ENCODE data around the gene TRIM23.

TRIM23 gene

DNA sequence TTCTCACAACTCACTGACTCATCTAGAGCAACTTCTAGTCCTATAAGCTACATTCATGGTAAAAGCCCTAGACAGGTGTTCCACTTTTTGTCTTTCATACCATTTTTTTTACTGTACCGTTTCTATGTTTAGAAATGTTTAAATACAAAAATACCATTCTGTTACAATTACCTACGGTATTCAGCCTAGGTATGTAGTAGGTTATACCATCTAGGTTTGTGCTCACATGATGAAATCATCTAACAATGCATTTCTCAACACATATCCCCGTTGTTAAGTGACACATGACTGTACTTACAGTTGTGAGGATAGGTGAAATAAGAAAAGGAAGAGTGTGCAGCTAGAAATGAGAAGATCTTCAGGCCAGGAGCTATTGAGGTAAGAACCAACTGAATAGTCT, 67.4 kb downstream of the TRIM23 start:
- Histone ChIP-seq H3K27me3 (ENCODE audit: control insufficient read depth in 3 of 3, insufficient read depth in 3 of 3, low read depth in 1 of 3, low read length in 3 of 3) (no peaks in the 10 kb centered on the region), H3K9ac (ENCODE audit: low read depth, low read length, poor library complexity) (no peak overlapping the region), H3K36me3 (replicated peaks in 1 of 2; ENCODE audit: control insufficient read depth in 2 of 2, insufficient read depth in 2 of 2, low read length in 2 of 2) (peaks cover 8 to 96% of the 10 kb centered on the region in 2 donors), H3K4me2 (ENCODE audit: insufficient read depth, low read length, poor library complexity, severe bottlenecking) (no peak overlapping the region), H2BK120ac (ENCODE audit: low read depth, low read length) (no peak overlapping the region), H3K27ac (replicated peaks; ENCODE audit: low read length) (no peak overlapping the region), H3K4me3 (ENCODE audit: low read length in 2 of 2) (no peak overlapping the region), H2AFZ (ENCODE audit: low read length) (no peak overlapping the region), H3K14ac (ENCODE audit: low read length) (no peak overlapping the region), H3K4ac (ENCODE audit: low read length) (no peak overlapping the region), H3K4me1 (ENCODE audit: control insufficient read depth in 2 of 2, insufficient read depth in 1 of 2, low read depth in 1 of 2, low read length in 2 of 2) (peaks cover 0 to 4% of the 10 kb centered on the region in 2 donors), H2BK5ac (ENCODE audit: low read length) (no peak overlapping the region), H2BK12ac (ENCODE audit: low read length) (no peak overlapping the region), H3K23ac (ENCODE audit: low read depth, low read length, poor library complexity) (no peak overlapping the region), H4K91ac (ENCODE audit: low read depth, low read length, poor library complexity) (no peak overlapping the region), H4K8ac (ENCODE audit: low read depth, low read length) (no peak overlapping the region), H2BK15ac (ENCODE audit: low read length) (no peak overlapping the region), H3K18ac (ENCODE audit: low read length) (no peak overlapping the region), H2AK5ac (ENCODE audit: low read depth, low read length) (no peak overlapping the region), H3K79me1 (ENCODE audit: low read depth, low read length) (no peaks in the 10 kb centered on the region), H3K9me3 (replicated peaks in 1 of 2; ENCODE audit: control insufficient read depth in 2 of 2, insufficient read depth in 1 of 2, low read depth in 1 of 2, low read length in 2 of 2) (no peaks in the 10 kb centered on the region)
- DNase-seq (ENCODE audit: low spot score) = no peak
- WGBS, 2 donors (ENCODE audit: extremely low coverage in 2 of 2, insufficient read length in 2 of 2, insufficient replicate concordance in 1 of 2) = no CpG with 5 or more reads among the region's 3 CpGs

DNA sequence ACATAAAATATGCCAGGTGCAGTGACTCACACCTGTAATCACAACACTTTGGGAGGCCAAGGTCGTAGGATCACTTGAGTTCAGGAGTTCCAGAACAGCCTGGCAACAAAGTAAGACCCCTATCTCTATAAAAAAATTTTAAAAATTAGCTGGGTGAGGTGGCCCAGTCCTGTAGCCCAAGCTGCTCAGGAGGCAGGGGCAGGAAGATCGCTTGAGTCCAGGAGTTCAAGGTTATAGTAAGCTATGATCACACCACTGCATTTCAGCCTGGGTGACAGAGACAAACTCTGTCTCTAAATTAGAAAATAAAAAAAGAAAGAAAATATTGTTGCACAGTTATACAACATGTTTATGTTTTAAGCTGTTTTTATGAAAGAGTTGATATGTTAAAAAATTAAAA, 68.0 kb downstream of the TRIM23 start:
- H3K79me1 ChIP-seq (ENCODE audit: low read depth, low read length) = no peaks in the 10 kb centered on the region
- H3K4me2 ChIP-seq (ENCODE audit: insufficient read depth, low read length, poor library complexity, severe bottlenecking) = no peak overlapping the region
- H3K36me3 ChIP-seq (replicated peaks in 1 of 2; ENCODE audit: control insufficient read depth in 2 of 2, insufficient read depth in 2 of 2, low read length in 2 of 2) = peaks cover 8 to 96% of the 10 kb centered on the region in 2 donors
- H2BK120ac ChIP-seq (ENCODE audit: low read depth, low read length) = no peak overlapping the region
- H4K91ac ChIP-seq (ENCODE audit: low read depth, low read length, poor library complexity) = no peak overlapping the region
- no peaks in the 10 kb centered on the region for H3K9me3 ChIP-seq (replicated peaks in 1 of 2; ENCODE audit: control insufficient read depth in 2 of 2, insufficient read depth in 1 of 2, low read depth in 1 of 2, low read length in 2 of 2)
- H3K27me3 ChIP-seq (ENCODE audit: control insufficient read depth in 3 of 3, insufficient read depth in 3 of 3, low read depth in 1 of 3, low read length in 3 of 3) = no peaks in the 10 kb centered on the region
- H2BK15ac ChIP-seq (ENCODE audit: low read length) = no peak overlapping the region
- WGBS, 2 donors (ENCODE audit: extremely low coverage in 2 of 2, insufficient read length in 2 of 2, insufficient replicate concordance in 1 of 2) = no CpG with 5 or more reads among the region's 2 CpGs
- no peak overlapping the region for H3K9ac ChIP-seq (ENCODE audit: low read depth, low read length, poor library complexity)
- no peak overlapping the region for H3K4ac ChIP-seq (ENCODE audit: low read length)
- H4K8ac ChIP-seq (ENCODE audit: low read depth, low read length) = no peak overlapping the region
- no peak overlapping the region for H3K4me3 ChIP-seq (ENCODE audit: low read length in 2 of 2)
- no peak overlapping the region for H3K23ac ChIP-seq (ENCODE audit: low read depth, low read length, poor library complexity)
- no peak overlapping the region for H3K14ac ChIP-seq (ENCODE audit: low read length)
- H3K27ac ChIP-seq (replicated peaks; ENCODE audit: low read length) = no peak overlapping the region
- H3K18ac ChIP-seq (ENCODE audit: low read length) = no peak overlapping the region
- H2AFZ ChIP-seq (ENCODE audit: low read length) = no peak overlapping the region
- H3K4me1 ChIP-seq (ENCODE audit: control insufficient read depth in 2 of 2, insufficient read depth in 1 of 2, low read depth in 1 of 2, low read length in 2 of 2) = no peaks in the 10 kb centered on the region
- no peak overlapping the region for H2AK5ac ChIP-seq (ENCODE audit: low read depth, low read length)
- H2BK12ac ChIP-seq (ENCODE audit: low read length) = no peak overlapping the region
- H2BK5ac ChIP-seq (ENCODE audit: low read length) = no peak overlapping the region
- no peak for DNase-seq (ENCODE audit: low spot score)

DNA sequence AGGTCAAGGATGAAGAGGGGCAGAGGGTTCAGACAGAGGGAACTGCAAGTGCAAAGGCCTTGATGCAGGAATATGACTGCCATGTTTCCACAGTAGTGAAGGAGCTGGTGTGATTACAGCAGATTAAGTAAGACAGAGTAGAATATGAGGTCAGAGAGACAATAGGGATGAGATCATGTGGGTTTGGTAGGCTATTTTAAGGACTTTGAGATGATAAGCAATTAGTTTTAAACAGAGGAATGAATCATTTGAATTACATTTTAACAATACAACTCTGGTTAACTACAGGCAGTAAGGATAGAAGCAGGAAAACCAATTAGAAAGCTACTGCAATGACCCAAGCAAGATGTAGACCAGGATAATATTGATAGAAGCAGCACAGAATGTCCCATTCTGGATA, 68.8 kb downstream of the TRIM23 start:
- peaks cover 13 to 96% of the 10 kb centered on the region in 2 donors for H3K36me3 ChIP-seq (replicated peaks in 1 of 2; ENCODE audit: control insufficient read depth in 2 of 2, insufficient read depth in 2 of 2, low read length in 2 of 2)
- H4K8ac ChIP-seq (ENCODE audit: low read depth, low read length) = no peak overlapping the region
- H2BK12ac ChIP-seq (ENCODE audit: low read length) = no peak overlapping the region
- H3K23ac ChIP-seq (ENCODE audit: low read depth, low read length, poor library complexity) = no peak overlapping the region
- no peak overlapping the region for H2BK120ac ChIP-seq (ENCODE audit: low read depth, low read length)
- H3K27ac ChIP-seq (replicated peaks; ENCODE audit: low read length) = no peak overlapping the region
- H3K14ac ChIP-seq (ENCODE audit: low read length) = no peak overlapping the region
- no peak overlapping the region for H3K18ac ChIP-seq (ENCODE audit: low read length)
- no peak overlapping the region for H3K9ac ChIP-seq (ENCODE audit: low read depth, low read length, poor library complexity)
- no peaks in the 10 kb centered on the region for H3K27me3 ChIP-seq (ENCODE audit: control insufficient read depth in 3 of 3, insufficient read depth in 3 of 3, low read depth in 1 of 3, low read length in 3 of 3)
- no peak overlapping the region for H2BK5ac ChIP-seq (ENCODE audit: low read length)
- no peak for DNase-seq (ENCODE audit: low spot score)
- no peaks in the 10 kb centered on the region for H3K9me3 ChIP-seq (replicated peaks in 1 of 2; ENCODE audit: control insufficient read depth in 2 of 2, insufficient read depth in 1 of 2, low read depth in 1 of 2, low read length in 2 of 2)
- H3K4me3 ChIP-seq (ENCODE audit: low read length in 2 of 2) = no peak overlapping the region
- no peaks in the 10 kb centered on the region for H3K79me1 ChIP-seq (ENCODE audit: low read depth, low read length)
- no peak overlapping the region for H3K4ac ChIP-seq (ENCODE audit: low read length)
- H4K91ac ChIP-seq (ENCODE audit: low read depth, low read length, poor library complexity) = no peak overlapping the region
- no peak overlapping the region for H2AK5ac ChIP-seq (ENCODE audit: low read depth, low read length)
- H2AFZ ChIP-seq (ENCODE audit: low read length) = no peak overlapping the region
- no peak overlapping the region for H2BK15ac ChIP-seq (ENCODE audit: low read length)
- no peaks in the 10 kb centered on the region for H3K4me1 ChIP-seq (ENCODE audit: control insufficient read depth in 2 of 2, insufficient read depth in 1 of 2, low read depth in 1 of 2, low read length in 2 of 2)
- no peak overlapping the region for H3K4me2 ChIP-seq (ENCODE audit: insufficient read depth, low read length, poor library complexity, severe bottlenecking)

DNA sequence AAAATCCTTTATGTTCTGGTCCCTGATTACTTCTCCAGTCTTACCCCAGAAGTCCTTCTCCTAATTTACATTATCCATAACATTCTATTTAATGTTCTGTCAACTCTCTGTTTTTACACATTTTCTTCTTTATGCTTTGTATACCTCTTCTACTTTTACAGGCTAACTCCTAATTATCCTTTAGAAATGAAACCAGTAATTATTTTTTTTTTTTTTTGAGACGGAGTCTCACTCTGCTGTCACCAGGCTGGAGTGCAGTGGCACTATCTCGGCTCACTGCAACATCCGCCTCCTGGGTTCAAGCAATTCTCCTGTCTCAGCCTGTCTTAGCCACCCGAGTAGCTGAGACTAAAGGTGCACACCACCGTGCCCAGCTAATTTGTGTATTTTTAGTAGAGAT, 70.2 kb downstream of the TRIM23 start:
- H2AFZ ChIP-seq (ENCODE audit: low read length) = no peak overlapping the region
- H2BK15ac ChIP-seq (ENCODE audit: low read length) = no peak overlapping the region
- no peak overlapping the region for H2BK12ac ChIP-seq (ENCODE audit: low read length)
- no peak overlapping the region for H3K18ac ChIP-seq (ENCODE audit: low read length)
- H4K91ac ChIP-seq (ENCODE audit: low read depth, low read length, poor library complexity) = no peak overlapping the region
- H3K79me1 ChIP-seq (ENCODE audit: low read depth, low read length) = no peaks in the 10 kb centered on the region
- H3K27me3 ChIP-seq (ENCODE audit: control insufficient read depth in 3 of 3, insufficient read depth in 3 of 3, low read depth in 1 of 3, low read length in 3 of 3) = no peaks in the 10 kb centered on the region
- H2BK120ac ChIP-seq (ENCODE audit: low read depth, low read length) = no peak overlapping the region
- H3K14ac ChIP-seq (ENCODE audit: low read length) = no peak overlapping the region
- no peak overlapping the region for H3K23ac ChIP-seq (ENCODE audit: low read depth, low read length, poor library complexity)
- no peak for DNase-seq (ENCODE audit: low spot score)
- H3K9me3 ChIP-seq (replicated peaks in 1 of 2; ENCODE audit: control insufficient read depth in 2 of 2, insufficient read depth in 1 of 2, low read depth in 1 of 2, low read length in 2 of 2) = no peaks in the 10 kb centered on the region
- no peak overlapping the region for H3K4me3 ChIP-seq (ENCODE audit: low read length in 2 of 2)
- H4K8ac ChIP-seq (ENCODE audit: low read depth, low read length) = no peak overlapping the region
- no peak overlapping the region for H2AK5ac ChIP-seq (ENCODE audit: low read depth, low read length)
- no peak overlapping the region for H3K4ac ChIP-seq (ENCODE audit: low read length)
- WGBS, 2 donors (ENCODE audit: extremely low coverage in 2 of 2, insufficient read length in 2 of 2, insufficient replicate concordance in 1 of 2) = no CpG with 5 or more reads among the region's 5 CpGs
- no peak overlapping the region for H3K4me2 ChIP-seq (ENCODE audit: insufficient read depth, low read length, poor library complexity, severe bottlenecking)
- no peak overlapping the region for H3K27ac ChIP-seq (replicated peaks; ENCODE audit: low read length)
- H3K36me3 ChIP-seq (replicated peaks in 1 of 2; ENCODE audit: control insufficient read depth in 2 of 2, insufficient read depth in 2 of 2, low read length in 2 of 2) = peaks cover 15 to 99% of the 10 kb centered on the region in 2 donors
- H3K9ac ChIP-seq (ENCODE audit: low read depth, low read length, poor library complexity) = no peak overlapping the region
- no peaks in the 10 kb centered on the region for H3K4me1 ChIP-seq (ENCODE audit: control insufficient read depth in 2 of 2, insufficient read depth in 1 of 2, low read depth in 1 of 2, low read length in 2 of 2)
- H2BK5ac ChIP-seq (ENCODE audit: low read length) = no peak overlapping the region

Data from neuronal stem cell (in vitro differentiated cells).